Heart left ventricle (tissue), 16 donors: ENCODE results near the gene HDLBP. TPM values are rescaled to one million over a fixed set of nuclear protein-coding genes. Genes with fewer than 3 reads are reported as not detected.

ENCODE experiments used
- ATAC-seq, 4 donors: fragments of 200-7000 bp; cut with Tn5 transposase; one replicate each; pipeline ENCODE4 v1.9.1; 2020 to 2022; ENCODE audit warnings: moderate library complexity in 4 of 4, mild to moderate bottlenecking in 3 of 4, moderate number of reproducible peaks in 1 of 4
- DNase-seq, 5 donors: peaks; one replicate each; pipeline ENCODE4 v3.0.0-alpha.2; 2020
- H3K27ac ChIP-seq, 12 donors: fragments of 200-600 bp; sonication (generic) in 4 of 12; one replicate each; pipeline versions ENCODE4 v1.5.0 to v1.8.0; 2016 to 2022; ENCODE audit warnings: mild to moderate bottlenecking in 2 of 12
- H3K27me3 ChIP-seq, 9 donors: fragments of 200-600 bp; sonication (generic) in 2 of 9; one replicate each; pipeline versions ENCODE4 v1.5.1 to v1.8.0; 2016 to 2022; ENCODE audit warnings: mild to moderate bottlenecking in 3 of 9
- H3K36me3 ChIP-seq, 9 donors: fragments of 200-600 bp; sonication (generic) in 2 of 9; one replicate each; pipeline versions ENCODE4 v1.5.0 to v1.8.0; 2018 to 2022; ENCODE audit warnings: mild to moderate bottlenecking in 2 of 9
- H3K4me1 ChIP-seq, 12 donors: fragments of 200-600 bp; sonication (generic) in 4 of 12; one replicate each; pipeline versions ENCODE4 v1.5.0 to v1.8.0; 2016 to 2022; ENCODE audit warnings: mild to moderate bottlenecking in 3 of 12
- H3K4me3 ChIP-seq, 12 donors: fragments of 200-600 bp; sonication (generic) in 4 of 12; one replicate each; pipeline versions ENCODE4 v1.5.0 to v1.8.0; 2017 to 2022; ENCODE audit warnings: mild to moderate bottlenecking in 9 of 12, moderate library complexity in 4 of 12
- H3K9me3 ChIP-seq, 12 donors: fragments of 200-600 bp; sonication (generic) in 4 of 12; one replicate each; pipeline versions ENCODE4 v1.5.0 to v1.8.0; 2016 to 2022; ENCODE audit warnings: mild to moderate bottlenecking in 1 of 12
- POLR2A ChIP-seq, 2 donors: fragments of 450-650 bp; IDR thresholded peaks; one replicate each; pipeline ENCODE4 v1.6.1; 2017; ENCODE audit warnings: antibody characterized with exemption in 2 of 2, mild to moderate bottlenecking in 2 of 2, moderate library complexity in 2 of 2
- WGBS, 4 donors: extraction: QIAGEN DNeasy Blood & Tissue Kit in 2 of 4; methylation state at CpG; one replicate each; pipeline versions ENCODE4 v1.1.5 to v1.1.7; 2013 to 2018; 5-methylcytosine and 5-hydroxymethylcytosine counted together
- intact Hi-C, 10 donors: fragments of 100-400 bp; cut with DNase I; formaldehyde crosslinking; loops; one replicate each; pipeline versions ENCODE4 v1.11.1 to v1.14.2; 2022
- polyA plus RNA-seq, 2 donors: library from polyadenylated mRNA; stranded (reverse); fragments of 200-250 nt; gene quantifications; one replicate each; pipeline ENCODE4 v1.2.3, GENCODE V29; 2013
- total RNA-seq, 9 donors: library from RNA; depleted of rRNA in 2 of 9; stranded (reverse); fragments of >200 nt in 2 of 9; fragmentation: NEBNext Ultra II Directional in 3 of 9; extraction: Animal tissue kit (Norgen Biotek cat#: 25700) in 3 of 9; gene quantifications; one replicate each; pipeline versions ENCODE4 v1.1.0 to v1.2.4, GENCODE V29; 2016 to 2023
- TF ChIP-seq, protein P1 (sequence below), 12 donors: fragments of 200-600 bp; sonication (generic) in 4 of 12; IDR thresholded peaks; one replicate each; pipeline versions ENCODE4 v1.5.0 to v1.8.0; 2018 to 2022; ENCODE audit warnings: antibody characterized with exemption in 12 of 12, mild to moderate bottlenecking in 5 of 12
- donor health status: ischemic (EF 13 %, LVEDD 7.1; RV severe dilation, severe dysfunction).
- donor health status: healthy with polysubstance abuse.
- donor health status: DM: no; HTN: yes; CAD: no.
- donor health status: DM: no; HTN: no; CAD: no.
- donor health status: ischemic (EF 25% LVEDD 6.9; RV normal size, moderate dysfunction).
- donor health status: ischemic (EF 25% LVEDD 5.7; RV mildly dilated, moderate dysfunction).
- donor health status: healthy.
- donor health status: DM: yes; HTN: yes; CAD: no.
- donor health status: ischemic (EF 35%, LVEDD 5.7; RV mildly dilated, moderate dysfunction).
- donor health status: nonischemic (EF 11% LVEDD 7.7; RV severe dilation, severe dysfunction).
- donor health status: DM: yes; HTN: yes; CAD: no.
- donor health status: PGD.
- donor health status: ischemic (EF 29% LVEDD 5.4; RV normal size, mild dysfunction).
- donor health status: nonischemic (EF 23%, LVEDD 6.1; RV moderate dilation, normal function).

HDLBP gene
- total and polyA plus RNA-seq, 11 donors, result 220 to 407 (median 343) TPM

- WGBS, 4 donors, result 94 to 100% (median 97%) methylated on average over 1 of the region's 1 CpG
Observed at GRCh38 chr2:241275910-241276309, 39.6 kb downstream of the HDLBP start.

DNA sequence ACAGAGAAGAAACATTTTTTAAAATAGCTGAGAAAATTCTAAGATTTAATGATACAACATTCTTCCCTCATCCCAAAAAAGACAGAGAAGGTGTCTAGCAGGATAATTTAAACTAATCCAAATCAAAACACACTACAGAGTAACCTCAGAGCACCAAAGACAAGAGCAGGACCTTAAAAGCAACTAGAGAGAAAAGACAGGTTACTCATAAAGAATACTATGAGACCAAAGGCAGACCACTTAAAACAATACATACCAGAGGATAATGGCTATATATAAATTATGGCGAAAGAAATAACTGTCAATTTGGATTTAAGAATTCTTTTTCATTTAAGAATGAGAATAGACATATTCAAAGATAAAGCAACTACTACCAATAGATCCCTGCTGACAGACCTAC lies 40.0 kb downstream of the HDLBP start:
- H3K36me3 ChIP-seq, result no peaks in the 10 kb centered on the region
- no peaks in the 10 kb centered on the region for H3K27me3 ChIP-seq
- 96 to 100% (median 99%) methylated on average over 1 of the region's 1 CpG for WGBS, 4 donors
- H3K27ac ChIP-seq, result no peak overlapping the region
- H3K9me3 ChIP-seq, result peaks cover 0 to 9% (median 0%) of the 10 kb centered on the region in 12 donors
- intact Hi-C loops, result loop anchor here in 1 of 10 donors (2.0 kb wide), 1 partner anchor 39 kb away; the partner anchor contains the start of genes HDLBP and SEPTIN2
- no peak for DNase-seq
- H3K4me1 ChIP-seq, result peaks cover 0 to 29% (median 21%) of the 10 kb centered on the region in 12 donors
- ATAC-seq, result no peak
- H3K4me3 ChIP-seq, result no peak overlapping the region
- TF ChIP-seq, protein P1, sequence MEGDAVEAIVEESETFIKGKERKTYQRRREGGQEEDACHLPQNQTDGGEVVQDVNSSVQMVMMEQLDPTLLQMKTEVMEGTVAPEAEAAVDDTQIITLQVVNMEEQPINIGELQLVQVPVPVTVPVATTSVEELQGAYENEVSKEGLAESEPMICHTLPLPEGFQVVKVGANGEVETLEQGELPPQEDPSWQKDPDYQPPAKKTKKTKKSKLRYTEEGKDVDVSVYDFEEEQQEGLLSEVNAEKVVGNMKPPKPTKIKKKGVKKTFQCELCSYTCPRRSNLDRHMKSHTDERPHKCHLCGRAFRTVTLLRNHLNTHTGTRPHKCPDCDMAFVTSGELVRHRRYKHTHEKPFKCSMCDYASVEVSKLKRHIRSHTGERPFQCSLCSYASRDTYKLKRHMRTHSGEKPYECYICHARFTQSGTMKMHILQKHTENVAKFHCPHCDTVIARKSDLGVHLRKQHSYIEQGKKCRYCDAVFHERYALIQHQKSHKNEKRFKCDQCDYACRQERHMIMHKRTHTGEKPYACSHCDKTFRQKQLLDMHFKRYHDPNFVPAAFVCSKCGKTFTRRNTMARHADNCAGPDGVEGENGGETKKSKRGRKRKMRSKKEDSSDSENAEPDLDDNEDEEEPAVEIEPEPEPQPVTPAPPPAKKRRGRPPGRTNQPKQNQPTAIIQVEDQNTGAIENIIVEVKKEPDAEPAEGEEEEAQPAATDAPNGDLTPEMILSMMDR (IDR thresholded peaks at IDR 0.05), result no peak
- no peak for TF ChIP-seq POLR2A (IDR thresholded peaks at IDR 0.05)

More at GRCh38 chr2:241275910-241276309, 39.6 kb downstream of the HDLBP start:
- no peak overlapping the region for H3K27ac ChIP-seq
- DNase-seq, result no peak
- H3K27me3 ChIP-seq, result no peaks in the 10 kb centered on the region
- intact Hi-C loops, result loop anchor here in 1 of 10 donors (2.0 kb wide), 1 partner anchor 39 kb away; the partner anchor contains the start of genes HDLBP and SEPTIN2
- TF ChIP-seq POLR2A (IDR thresholded peaks at IDR 0.05), result no peak
- TF ChIP-seq, protein P1 (IDR thresholded peaks at IDR 0.05), result no peak
- H3K4me1 ChIP-seq, result peaks cover 0 to 27% (median 17%) of the 10 kb centered on the region in 12 donors
- H3K36me3 ChIP-seq, result no peaks in the 10 kb centered on the region
- H3K4me3 ChIP-seq, result no peak overlapping the region
- ATAC-seq, result no peak
- peaks cover 0 to 9% (median 0%) of the 10 kb centered on the region in 12 donors for H3K9me3 ChIP-seq

GRCh38 chr2:241274127-241274526 lies 41.3 kb downstream of the HDLBP start:
- Histone ChIP-seq H3K4me3 (no peak overlapping the region), H3K27me3 (no peaks in the 10 kb centered on the region), H3K36me3 (peaks cover 0 to under 1% (median 0%) of the 10 kb centered on the region in 9 donors), H3K9me3 (peaks cover 0 to 9% (median 0%) of the 10 kb centered on the region in 12 donors), H3K4me1 (peaks cover 0 to 34% (median 28%) of the 10 kb centered on the region in 12 donors), H3K27ac (no peak overlapping the region)
- TF ChIP-seq, protein P1 (IDR thresholded peaks at IDR 0.05), result no peak
- TF ChIP-seq POLR2A (IDR thresholded peaks at IDR 0.05), result no peak
- 84 to 90% (median 90%) methylated on average over 5 of the region's 5 CpGs for WGBS, 4 donors
- intact Hi-C loops, result loop anchor here in 7 of 10 donors (1.0 to 5.0 kb wide), 5 partner anchors 33 to 83 kb away; partner anchors contain the start of genes HDLBP (in 4 of the 7), SEPTIN2 (in 4 of the 7) and FARP2 (in 1 of the 7)
- no peak for ATAC-seq
- no peak for DNase-seq

- DNase-seq (no peak), ATAC-seq (peak in 2 of 4 donors; percentile 4)
- TF ChIP-seq POLR2A (IDR thresholded peaks at IDR 0.05), result no peak
- TF ChIP-seq, protein P1 (IDR thresholded peaks at IDR 0.05), result peak in 1 of 12 donors; percentile 10
- H3K36me3 ChIP-seq, result peaks cover 0 to 7% (median 0%) of the 10 kb centered on the region in 9 donors
- 52 to 64% (median 55%) methylated on average over 21 of the region's 21 CpGs for WGBS, 4 donors
- H3K27ac ChIP-seq, result peak overlapping the region; percentile 57 to 97 (median 93)
- peak overlapping the region; percentile 61 to 98 (median 92) for H3K4me3 ChIP-seq
- H3K4me1 ChIP-seq, result peaks cover 0 to 41% (median 34%) of the 10 kb centered on the region in 12 donors
- H3K9me3 ChIP-seq, result peaks cover 0 to 9% (median 0%) of the 10 kb centered on the region in 12 donors
- intact Hi-C loops, result loop anchor here in 8 of 10 donors (1.0 to 5.0 kb wide), 5 partner anchors 34 to 84 kb away; partner anchors contain the start of genes HDLBP (in 5 of the 8), SEPTIN2 (in 5 of the 8) and FARP2 (in 1 of the 8)
- H3K27me3 ChIP-seq, result no peaks in the 10 kb centered on the region
Observed at GRCh38 chr2:241273210-241274020, 42.1 kb downstream of the HDLBP start.
